HG02610 (cell line): ENCODE results near the gene CDC42SE2.
"Not testable (repeated sequence)": the region's sequence is repeated elsewhere in the genome, so short reads cannot be mapped to it uniquely, and the experiment has no call there.

Source experiments
- ATAC-seq: cut with Tn5 transposase; IDR thresholded peaks from one replicate; pipeline ENCODE4 v1.9.1; 2021; ENCODE audit warnings: mild to moderate bottlenecking, moderate library complexity; ENCODE audit not compliant: unreplicated experiment

CDC42SE2 gene

DNA sequence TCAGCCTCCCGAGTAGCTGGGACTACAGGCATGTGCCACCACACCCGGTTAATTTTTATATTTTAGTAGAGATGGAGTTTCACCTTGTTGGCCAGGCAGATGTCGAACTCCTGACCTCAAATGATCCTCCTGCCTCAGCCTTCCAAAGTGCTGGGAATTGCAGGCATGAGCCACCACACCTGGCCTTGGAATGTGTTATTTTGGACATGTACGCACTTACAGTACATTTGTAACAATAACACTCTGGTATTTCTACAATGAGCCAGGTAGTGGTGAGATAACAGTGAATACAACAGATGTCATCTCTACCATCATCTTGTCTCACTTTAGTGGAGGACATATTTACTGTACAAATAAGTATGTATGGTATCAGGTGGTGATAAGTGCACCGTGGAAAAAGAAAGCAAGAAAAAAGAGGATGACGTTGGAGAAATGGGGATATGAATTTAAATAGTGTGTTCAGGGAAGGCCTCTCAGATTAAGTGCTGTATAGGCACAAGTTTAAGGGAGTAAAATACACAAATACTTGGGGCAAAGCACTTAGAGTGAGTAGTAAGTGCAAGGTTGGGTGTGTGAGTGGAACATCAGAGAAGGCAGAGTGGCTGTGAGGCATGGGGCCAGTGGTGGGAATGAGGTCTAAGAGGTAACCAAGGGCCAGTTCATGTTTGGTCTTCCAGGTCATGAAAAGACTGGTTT is 100.1 kb downstream of the CDC42SE2 start:
- ATAC-seq: no peak

DNA sequence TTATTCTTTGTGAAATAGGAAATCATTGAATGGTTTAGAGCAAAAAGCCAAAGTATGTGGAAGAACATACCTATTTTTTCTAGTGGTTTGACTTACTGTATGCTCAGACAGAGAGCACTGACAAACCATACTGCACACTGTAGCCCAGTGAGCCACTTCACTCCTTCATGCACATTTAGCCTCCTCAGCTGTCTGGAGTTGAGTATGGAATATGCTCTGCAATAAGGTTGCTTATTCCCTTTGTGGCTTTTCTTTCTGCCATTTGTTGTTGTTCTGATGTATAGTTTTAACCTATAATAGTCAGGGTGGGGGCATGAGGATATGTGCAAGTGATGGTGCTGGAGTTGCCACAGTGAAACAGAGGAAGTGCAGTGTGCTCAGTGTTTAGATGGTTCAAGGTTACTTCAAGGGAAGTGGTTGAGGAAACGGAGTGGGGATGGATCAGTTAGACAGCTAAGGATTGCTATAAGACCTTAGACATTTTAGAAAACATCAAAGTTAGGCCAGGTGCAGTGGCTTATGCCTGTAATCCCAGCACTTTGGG is 100.7 kb downstream of the CDC42SE2 start:
- no peak for ATAC-seq

- no peak for ATAC-seq
These were observed 102.6 kb downstream of the CDC42SE2 start for GRCh38 chr5:131366428-131366827.

GRCh38 chr5:131367219-131367860 is 103.5 kb downstream of the CDC42SE2 start:
- ATAC-seq: no peak

GRCh38 chr5:131368866-131369265 is 105.0 kb downstream of the CDC42SE2 start:
- no peak for ATAC-seq

DNA sequence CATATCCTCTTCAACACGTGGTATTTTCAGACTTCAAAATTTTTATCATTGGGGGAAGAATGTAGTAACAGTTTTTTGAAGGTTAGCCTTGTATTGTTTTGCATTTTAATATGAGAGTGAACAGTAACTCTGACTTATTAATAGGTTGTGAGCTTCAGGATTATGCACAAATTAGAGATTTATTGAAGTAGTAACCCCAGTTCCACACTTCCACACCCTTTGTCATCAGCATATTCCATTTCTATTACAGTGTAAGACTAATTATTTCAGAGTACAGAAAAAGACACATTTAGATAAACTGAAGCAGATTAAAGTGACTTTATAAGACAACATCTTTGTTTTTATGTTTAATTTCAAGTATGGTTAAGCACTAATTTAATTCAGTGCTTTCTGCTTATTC is 105.7 kb downstream of the CDC42SE2 start:
- no peak for ATAC-seq

DNA sequence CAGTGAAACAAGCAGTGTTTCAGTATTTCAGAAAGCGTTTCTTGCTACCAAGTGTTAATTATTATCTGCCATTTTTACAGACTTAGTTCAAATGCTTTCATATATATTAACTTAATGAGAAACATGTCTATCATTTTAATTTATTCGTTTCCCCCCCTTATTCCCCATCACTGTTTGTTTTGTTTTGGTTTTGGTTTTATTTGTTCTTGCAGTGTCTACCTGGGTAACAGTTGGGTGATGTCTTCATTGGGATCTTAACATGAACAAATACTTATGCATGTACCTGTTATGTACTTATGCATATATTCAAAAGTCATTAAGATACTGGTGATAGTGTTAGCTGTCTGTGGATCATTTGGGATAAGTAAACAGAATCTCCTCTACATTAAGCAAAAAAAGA is 108.0 kb downstream of the CDC42SE2 start:
- no peak for ATAC-seq

- ATAC-seq: no peak
These were observed 109.4 kb downstream of the CDC42SE2 start for GRCh38 chr5:131373265-131373664.

DNA sequence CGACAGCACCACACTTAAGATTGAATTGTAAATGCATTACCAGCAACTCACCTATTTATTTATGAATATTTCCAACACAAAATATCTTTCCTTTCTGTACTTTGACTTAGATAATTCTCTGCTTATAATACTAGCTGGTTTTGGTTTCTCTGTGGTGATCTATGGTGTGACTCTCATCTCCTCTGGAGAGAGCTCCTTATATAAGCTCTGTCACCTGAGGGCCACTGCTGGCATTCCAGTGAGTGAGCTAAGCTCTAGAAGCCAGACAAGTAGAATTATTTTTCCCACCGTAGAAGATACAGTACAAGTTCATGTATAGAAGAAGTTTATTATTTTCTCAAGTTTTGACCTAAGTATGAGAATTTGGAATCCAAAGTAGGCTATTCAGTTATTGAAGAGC is 111.5 kb downstream of the CDC42SE2 start:
- peak; percentile 29 for ATAC-seq

GRCh38 chr5:131377346-131377745 is 113.5 kb downstream of the CDC42SE2 start:
- no peak for ATAC-seq

- ATAC-seq: no peak
These were observed 114.0 kb downstream of the CDC42SE2 start for GRCh38 chr5:131377785-131378325.

- no peak for ATAC-seq
These were observed 115.1 kb downstream of the CDC42SE2 start for GRCh38 chr5:131378721-131379541.

- peak; percentile 37 for ATAC-seq
These were observed 115.9 kb downstream of the CDC42SE2 start for GRCh38 chr5:131379723-131380122.

DNA sequence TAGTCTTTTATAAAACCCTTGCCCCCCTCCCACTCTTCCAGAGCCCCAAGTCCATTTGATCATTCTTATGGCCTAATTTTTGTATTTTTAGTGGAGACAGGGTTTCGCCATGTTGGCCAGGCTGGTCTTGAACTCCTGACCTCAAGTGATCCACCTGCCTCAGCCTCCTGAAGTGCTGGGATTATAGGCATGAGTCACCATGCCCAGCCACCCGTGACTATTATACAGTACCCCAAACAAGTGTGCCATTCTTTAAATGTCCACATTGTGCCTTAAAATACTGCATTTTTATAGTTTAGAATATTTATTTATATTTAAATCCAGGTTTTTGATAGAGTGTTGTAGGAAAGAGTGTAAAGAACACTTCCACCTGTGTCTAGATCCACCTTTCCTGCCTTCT is 116.4 kb downstream of the CDC42SE2 start:
- ATAC-seq: not testable (repeated sequence)

- ATAC-seq: no peak
These were observed 117.2 kb downstream of the CDC42SE2 start for GRCh38 chr5:131381021-131381420.

GRCh38 chr5:131381777-131382176 is 117.9 kb downstream of the CDC42SE2 start:
- peak; percentile 52 for ATAC-seq

DNA sequence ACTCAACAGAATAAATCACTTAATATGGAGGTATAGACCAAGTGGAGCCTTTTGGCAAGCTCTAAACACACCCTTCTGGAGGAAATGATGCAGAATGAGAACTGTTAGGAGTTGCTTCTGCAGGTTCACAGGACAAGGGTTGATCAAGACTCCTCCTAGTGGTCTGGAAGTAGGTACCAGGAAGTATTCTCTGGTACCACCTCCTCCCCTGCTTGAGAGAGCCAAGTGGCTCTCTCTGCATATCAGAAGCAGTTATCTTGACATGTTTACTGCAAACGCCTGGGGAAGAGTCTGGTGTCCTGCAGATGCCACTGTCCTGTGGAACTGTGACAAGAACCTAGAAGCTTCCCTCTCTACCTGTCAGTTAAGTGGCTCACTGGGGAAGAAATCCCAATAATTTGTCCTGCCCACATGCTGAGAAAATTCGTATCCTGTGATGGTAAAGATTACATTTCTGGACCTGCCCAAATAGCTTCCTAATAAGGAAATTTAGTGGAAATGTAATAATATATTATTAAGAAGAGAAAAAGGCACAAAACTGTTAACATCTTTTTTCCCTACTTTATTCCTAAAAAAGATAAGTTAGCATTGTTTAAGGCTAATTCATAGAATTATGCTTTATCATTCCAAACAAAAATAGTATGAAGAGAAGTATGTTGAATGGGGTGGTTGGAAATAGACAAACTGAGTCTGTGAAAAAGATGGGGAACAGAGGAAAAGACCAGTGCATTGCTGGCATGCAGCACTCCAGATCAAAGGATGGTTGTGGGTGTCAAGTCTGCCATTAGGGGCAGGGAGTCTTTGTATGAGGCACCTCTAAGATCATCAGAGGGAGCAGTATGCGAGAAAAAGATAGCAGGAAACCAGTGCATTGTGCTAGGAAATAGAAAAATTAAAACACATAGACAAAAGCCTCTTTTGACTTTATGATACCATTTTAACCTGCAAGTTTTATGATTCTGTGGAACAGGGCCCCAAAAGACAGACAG is 118.8 kb downstream of the CDC42SE2 start:
- ATAC-seq: peak; percentile 63

DNA sequence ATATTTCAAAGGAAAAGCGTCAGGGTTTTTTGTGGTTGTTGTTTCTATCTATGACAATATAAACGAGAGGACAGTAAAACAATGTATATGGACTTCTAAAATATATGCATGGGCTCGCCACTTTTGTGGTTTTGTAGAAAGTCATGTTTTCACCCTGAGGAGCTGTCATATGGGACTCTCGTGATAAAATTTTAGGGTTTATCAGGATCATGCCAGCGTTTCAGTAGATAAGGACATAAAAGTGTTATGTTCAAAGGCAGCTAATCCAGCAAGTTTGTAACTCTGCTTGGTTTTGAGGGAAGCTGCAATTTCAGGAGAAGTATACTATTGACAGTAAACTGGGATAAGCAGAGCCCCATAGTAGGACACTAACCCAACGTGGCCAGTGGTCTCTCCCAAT is 120.3 kb downstream of the CDC42SE2 start:
- no peak for ATAC-seq

GRCh38 chr5:131384616-131385214 is 120.9 kb downstream of the CDC42SE2 start:
- no peak for ATAC-seq

DNA sequence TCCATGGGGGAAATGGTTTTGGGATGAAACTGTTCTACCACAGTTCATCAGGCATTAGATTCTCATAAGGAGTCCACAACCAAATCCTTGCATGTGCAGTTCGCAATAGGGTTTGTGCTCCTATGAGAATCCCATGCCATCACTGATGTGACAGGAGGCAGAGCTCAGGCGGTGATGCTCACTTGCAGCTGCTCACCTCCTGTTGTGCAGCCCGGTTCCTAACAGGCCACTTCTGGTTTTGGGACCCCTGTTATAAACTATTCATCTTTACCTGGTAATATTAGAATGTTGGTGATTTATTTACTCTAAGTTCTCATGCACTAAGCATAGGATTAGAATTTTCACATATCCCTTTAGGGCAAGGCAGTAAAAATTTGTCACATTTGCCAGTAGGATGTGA is 122.3 kb downstream of the CDC42SE2 start:
- no peak for ATAC-seq
